IMR-90 (cell line): ENCODE data around the gene GCNT2. TPM values are rescaled to one million over a fixed set of nuclear protein-coding genes. Genes with fewer than 3 reads are reported as not detected.

Source experiments
- ATAC-seq: fragments of 200-7000 bp; cut with Tn5 transposase; 2 replicates; pipeline ENCODE4 v1.9.1; 2020; ENCODE audit warnings: low read depth, mild to moderate bottlenecking, moderate library complexity
- BruUV-seq: library from RNA; stranded (reverse); fragments of 400-500 nt; replicated peaks from 2 replicates; lab custom pipeline; 2021; lab: Mats Ljungman, UMichigan
- CTCF ChIA-PET: fragments of 300-600 bp; formaldehyde crosslinking; extraction: SDS; loops from one replicate; lab custom pipeline; 2021; ENCODE audit warnings: antibody characterized with exemption; lab: Yijun Ruan, JAX
- POLR2A ChIA-PET: fragments of 300-600 bp; sonication (Branson Sonifier 250); formaldehyde crosslinking; loops from one replicate; lab custom pipeline; 2022; ENCODE audit warnings: antibody characterized with exemption; ENCODE audit not compliant: unreplicated experiment; lab: Charles Lee
- DNase-seq: peaks from one replicate; pipeline ENCODE4 v3.0.0; 2013
- H2AFZ ChIP-seq: replicated peaks from 2 replicates; pipeline ENCODE3; 2013; ENCODE audit warnings: low read length, mild to moderate bottlenecking; ENCODE audit not compliant: poor library complexity
- H2AK5ac ChIP-seq: 2 replicates; pipeline ENCODE4 v1.6.1; 2013; ENCODE audit warnings: low read depth, low read length, inconsistent platforms
- H2AK9ac ChIP-seq: replicated peaks from 2 replicates; pipeline ENCODE3; 2013; ENCODE audit warnings: mild to moderate bottlenecking, low read depth, low read length, moderate library complexity; ENCODE audit not compliant: poor library complexity
- H2BK120ac ChIP-seq: 2 replicates; pipeline ENCODE4 v1.6.1; 2013; ENCODE audit warnings: low read depth, low read length, inconsistent platforms
- H2BK15ac ChIP-seq: 3 replicates; pipeline ENCODE4 v1.6.1; 2013; ENCODE audit warnings: low read depth, low read length, inconsistent platforms
- H2BK20ac ChIP-seq: 2 replicates; pipeline ENCODE4 v1.6.1; 2013; ENCODE audit warnings: low read depth, mild to moderate bottlenecking, inconsistent platforms, low read length, moderate library complexity
- H2BK5ac ChIP-seq: 2 replicates; pipeline ENCODE4 v1.6.1; 2013; ENCODE audit warnings: mild to moderate bottlenecking, low read depth, low read length, inconsistent platforms; ENCODE audit not compliant: poor library complexity, severe bottlenecking
- H3K14ac ChIP-seq: replicated peaks from 2 replicates; pipeline ENCODE4 v1.6.1; 2013; ENCODE audit warnings: low read depth, low read length, inconsistent platforms
- H3K18ac ChIP-seq: 2 replicates; pipeline ENCODE4 v1.6.1; 2013; ENCODE audit warnings: low read depth, low read length, control low read depth
- H3K23ac ChIP-seq: 2 replicates; pipeline ENCODE4 v1.6.1; 2013; ENCODE audit warnings: low read depth, low read length, inconsistent platforms
- H3K27ac ChIP-seq: 2 replicates; pipeline ENCODE4 v1.5.1; 2013; ENCODE audit warnings: mild to moderate bottlenecking, control low read depth, low read length; ENCODE audit not compliant: insufficient read depth
- H3K27me3 ChIP-seq: 2 replicates; pipeline ENCODE4 v1.6.1; 2013; ENCODE audit warnings: low read length; ENCODE audit not compliant: control insufficient read depth, insufficient read depth
- H3K36me3 ChIP-seq: 2 replicates; pipeline ENCODE4 v1.6.1; 2013; ENCODE audit warnings: low read length, mixed read lengths; ENCODE audit not compliant: control insufficient read depth, insufficient read depth
- H3K4ac ChIP-seq: 2 replicates; pipeline ENCODE4 v1.6.1; 2013; ENCODE audit warnings: low read depth, low read length, inconsistent platforms
- H3K4me1 ChIP-seq: 2 replicates; pipeline ENCODE4 v1.6.1; 2013; ENCODE audit warnings: low read length, mixed read lengths; ENCODE audit not compliant: control insufficient read depth, insufficient read depth
- H3K4me2 ChIP-seq: 2 replicates; pipeline ENCODE4 v1.6.1; 2013; ENCODE audit warnings: low read depth, mild to moderate bottlenecking, control low read depth, low read length, moderate library complexity
- H3K4me3 ChIP-seq: 2 replicates; pipeline ENCODE4 v1.5.1; 2013; ENCODE audit warnings: low read depth, mild to moderate bottlenecking, control low read depth, low read length, moderate library complexity; ENCODE audit not compliant: insufficient read depth
- H3K56ac ChIP-seq: 2 replicates; pipeline ENCODE4 v1.6.1; 2013; ENCODE audit warnings: low read length, inconsistent platforms; ENCODE audit not compliant: insufficient read depth; ENCODE audit errors: extremely low read depth
- H3K79me1 ChIP-seq, 2 experiments: 2 replicates each; pipeline ENCODE4 v1.6.1; 2013; ENCODE audit warnings: low read length in 2 of 2, inconsistent platforms in 1 of 2, low read depth in 1 of 2
- H3K9ac ChIP-seq: 2 replicates; pipeline ENCODE4 v1.6.1; 2013; ENCODE audit warnings: low read depth, low read length, control low read depth
- H3K9me1 ChIP-seq: 2 replicates; pipeline ENCODE4 v1.6.1; 2013; ENCODE audit warnings: low read length, inconsistent platforms; ENCODE audit not compliant: insufficient read depth
- H3K9me3 ChIP-seq: 2 replicates; pipeline ENCODE4 v1.6.1; 2013; ENCODE audit warnings: low read length; ENCODE audit not compliant: control insufficient read depth, insufficient read depth
- H4K20me1 ChIP-seq: 2 replicates; pipeline ENCODE4 v1.6.1; 2013; ENCODE audit warnings: low read length, inconsistent platforms; ENCODE audit not compliant: insufficient read depth
- H4K5ac ChIP-seq: 2 replicates; pipeline ENCODE4 v1.6.1; 2013; ENCODE audit warnings: mild to moderate bottlenecking, low read depth, low read length, control low read depth
- H4K8ac ChIP-seq, 2 experiments: 2 replicates each; pipeline ENCODE4 v1.6.1; 2013; ENCODE audit warnings: low read depth in 2 of 2, low read length in 2 of 2, control low read depth in 1 of 2, inconsistent platforms in 1 of 2
- H4K91ac ChIP-seq: 2 replicates; pipeline ENCODE4 v1.6.1; 2013; ENCODE audit warnings: low read depth, low read length, inconsistent platforms; ENCODE audit not compliant: insufficient read depth
- BHLHE40 ChIP-seq: fragments of 150-350 bp; IDR thresholded peaks from 2 replicates; pipeline ENCODE4 v1.6.1; 2016; ENCODE audit warnings: mild to moderate bottlenecking, low read depth, low read length
- CEBPB ChIP-seq: IDR thresholded peaks from 2 replicates; pipeline ENCODE4 v1.6.1; 2012; ENCODE audit warnings: low read depth, low read length, improper control_type of control experiment
- CHD1 ChIP-seq: IDR thresholded peaks from 2 replicates; pipeline ENCODE4 v1.6.1; 2012; ENCODE audit warnings: low read depth, low read length, improper control_type of control experiment
- MAFK ChIP-seq: IDR thresholded peaks from 2 replicates; pipeline ENCODE4 v1.6.1; 2012; ENCODE audit warnings: low read depth, low read length, improper control_type of control experiment
- MAZ ChIP-seq: IDR thresholded peaks from 2 replicates; pipeline ENCODE4 v1.6.1; 2012; ENCODE audit warnings: low read depth, mild to moderate bottlenecking, low read length, improper control_type of control experiment, moderate library complexity, borderline replicate concordance
- MXI1 ChIP-seq: IDR thresholded peaks from 2 replicates; pipeline ENCODE4 v1.6.1; 2012; ENCODE audit warnings: low read depth, mild to moderate bottlenecking, low read length, moderate library complexity, borderline replicate concordance
- NFE2L2 ChIP-seq: fragments of 150-350 bp; IDR thresholded peaks from 2 replicates; pipeline ENCODE4 v1.6.1; 2016; ENCODE audit warnings: low read depth, mild to moderate bottlenecking, low read length
- POLR2A ChIP-seq: IDR thresholded peaks from 2 replicates; pipeline ENCODE4 v1.6.1; 2012; ENCODE audit warnings: mild to moderate bottlenecking, low read depth, low read length
- RAD21 ChIP-seq: IDR thresholded peaks from 2 replicates; pipeline ENCODE4 v1.6.1; 2012; ENCODE audit warnings: low read length, improper control_type of control experiment
- RCOR1 ChIP-seq: IDR thresholded peaks from 2 replicates; pipeline ENCODE4 v1.6.1; 2012; ENCODE audit warnings: mild to moderate bottlenecking, low read length, improper control_type of control experiment; ENCODE audit not compliant: insufficient replicate concordance
- RFX5 ChIP-seq: IDR thresholded peaks from 2 replicates; pipeline ENCODE4 v1.8.0; 2012; ENCODE audit warnings: low read depth, mild to moderate bottlenecking, low read length, moderate library complexity
- SMC3 ChIP-seq: fragments of 150-350 bp; IDR thresholded peaks from 2 replicates; pipeline ENCODE4 v1.6.1; 2016; ENCODE audit warnings: low read depth, mild to moderate bottlenecking, antibody characterized with exemption, low read length, moderate library complexity
- WGBS, 2 experiments: methylation state at CpG; one replicate each; pipeline versions ENCODE4 v1.1.5 to v1.1.7; 2013; ENCODE audit warnings: missing lambda C conversion rate in 2 of 2; ENCODE audit not compliant: insufficient read length in 1 of 2; ENCODE audit errors: extremely low coverage in 2 of 2; 5-methylcytosine and 5-hydroxymethylcytosine counted together
- dilution Hi-C: fragments of 300-500 bp; cut with HindIII; formaldehyde crosslinking; loops from one replicate; pipeline ENCODE4 v1.14.3; 2018; ENCODE audit warnings: low sequenced_read_pairs; ENCODE audit not compliant: unreplicated experiment
- in situ Hi-C: fragments of 300-500 bp; cut with MboI; formaldehyde crosslinking; loops from 3 replicates; pipeline ENCODE4 v1.14.3; 2019; ENCODE audit warnings: low sequenced_read_pairs, inconsistent platforms, mixed read lengths
- intact Hi-C: fragments of 100-400 bp; cut with micrococcal nuclease; formaldehyde crosslinking; loops from 2 replicates; pipeline ENCODE4 v1.10.0; 2022
- polyA plus RNA-seq, 3 experiments: library from polyadenylated mRNA; depleted of rRNA; stranded (reverse); fragments of >200 nt; gene quantifications; 2 replicates each; pipeline ENCODE4 v1.2.3, GENCODE V29; 2012; ENCODE audit warnings: low replicate concordance in 1 of 3
- total RNA-seq: library from RNA; depleted of rRNA; stranded (reverse); fragments of >200 nt; gene quantifications from 2 replicates; pipeline ENCODE4 v1.2.3, GENCODE V29; 2012
- TF ChIP-seq, protein P1 (sequence below): fragments of 150-350 bp; IDR thresholded peaks from 2 replicates; pipeline ENCODE4 v1.6.1; 2016; ENCODE audit warnings: low read depth, mild to moderate bottlenecking, low read length, moderate library complexity, borderline replicate concordance
- TF ChIP-seq, protein P2 (sequence below): fragments of 150-350 bp; IDR thresholded peaks from 2 replicates; pipeline ENCODE4 v1.6.1; 2017; ENCODE audit warnings: mild to moderate bottlenecking, antibody characterized with exemption, low read length, low read depth
- TF ChIP-seq, protein P3 (sequence below): conservative IDR thresholded peaks from 2 replicates; pipeline ENCODE4 v1.5.1; 2012; ENCODE audit warnings: mild to moderate bottlenecking, low read depth, low read length, improper control_type of control experiment

Gene GCNT2
- total and polyA plus RNA-seq, 2 of the 4 experiments (the other 2 are of a cell fraction), result 0.34 to 0.90 TPM

DNA sequence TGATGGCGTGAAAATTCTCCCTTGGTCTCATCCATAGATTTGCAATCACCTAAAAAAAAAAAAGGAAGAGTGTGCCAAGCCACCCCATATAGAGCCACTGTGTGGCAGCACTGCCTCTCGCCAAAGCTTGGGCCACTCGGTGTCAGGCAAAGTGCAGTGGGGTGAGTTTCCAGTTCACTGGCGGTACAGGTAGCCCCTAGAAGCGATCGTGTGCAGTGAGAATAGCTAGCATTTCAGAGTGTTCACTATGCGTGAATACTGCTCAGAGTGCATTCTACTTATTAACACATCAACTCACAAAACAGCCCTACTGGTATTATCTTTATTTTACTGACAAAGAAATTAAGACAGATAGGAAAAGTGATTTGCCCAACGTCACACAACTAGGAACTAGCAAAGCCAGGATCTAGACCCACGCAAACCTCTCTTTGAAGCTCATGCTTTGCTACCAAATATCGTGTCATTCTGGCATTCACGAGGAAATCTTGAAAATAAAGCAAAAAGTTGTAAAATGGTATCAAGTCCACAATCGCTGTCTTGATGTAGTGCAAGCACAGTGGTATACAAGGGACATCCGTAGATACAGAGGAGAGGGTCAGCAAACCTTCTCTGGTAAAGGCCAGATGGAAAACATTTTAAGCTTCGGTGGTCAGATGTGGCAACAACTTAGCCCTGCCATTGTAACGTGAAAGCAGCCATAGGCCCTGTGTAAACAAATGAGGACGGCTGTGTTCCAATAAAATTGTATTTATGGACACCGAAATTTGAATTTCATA lies 10.4 kb upstream of the GCNT2 start:
- intact Hi-C loops, result loop anchor here (1.0 kb wide), 3 partner anchors 184 to 291 kb away; partner anchors contain the start of genes C6orf52 and PAK1IP1
- in situ Hi-C loops, result no loop called here
- CTCF ChIA-PET, result interaction anchor here (0.6 to 1.1 kb wide), 5 partner anchors 100 to 920 kb away, joined by 3 to 5 read pairs (median 4); no protein-coding TSS in a partner anchor
- no peak for TF ChIP-seq POLR2A
- TF ChIP-seq NFE2L2, result no peak
- TF ChIP-seq, protein P1, sequence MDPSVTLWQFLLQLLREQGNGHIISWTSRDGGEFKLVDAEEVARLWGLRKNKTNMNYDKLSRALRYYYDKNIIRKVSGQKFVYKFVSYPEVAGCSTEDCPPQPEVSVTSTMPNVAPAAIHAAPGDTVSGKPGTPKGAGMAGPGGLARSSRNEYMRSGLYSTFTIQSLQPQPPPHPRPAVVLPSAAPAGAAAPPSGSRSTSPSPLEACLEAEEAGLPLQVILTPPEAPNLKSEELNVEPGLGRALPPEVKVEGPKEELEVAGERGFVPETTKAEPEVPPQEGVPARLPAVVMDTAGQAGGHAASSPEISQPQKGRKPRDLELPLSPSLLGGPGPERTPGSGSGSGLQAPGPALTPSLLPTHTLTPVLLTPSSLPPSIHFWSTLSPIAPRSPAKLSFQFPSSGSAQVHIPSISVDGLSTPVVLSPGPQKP, result no peak
- TF ChIP-seq, protein P2, sequence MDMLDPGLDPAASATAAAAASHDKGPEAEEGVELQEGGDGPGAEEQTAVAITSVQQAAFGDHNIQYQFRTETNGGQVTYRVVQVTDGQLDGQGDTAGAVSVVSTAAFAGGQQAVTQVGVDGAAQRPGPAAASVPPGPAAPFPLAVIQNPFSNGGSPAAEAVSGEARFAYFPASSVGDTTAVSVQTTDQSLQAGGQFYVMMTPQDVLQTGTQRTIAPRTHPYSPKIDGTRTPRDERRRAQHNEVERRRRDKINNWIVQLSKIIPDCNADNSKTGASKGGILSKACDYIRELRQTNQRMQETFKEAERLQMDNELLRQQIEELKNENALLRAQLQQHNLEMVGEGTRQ, result no peak
- TF ChIP-seq MAZ, result no peak
- no peak for TF ChIP-seq RCOR1
- no peak for TF ChIP-seq RFX5
- TF ChIP-seq, protein P3, sequence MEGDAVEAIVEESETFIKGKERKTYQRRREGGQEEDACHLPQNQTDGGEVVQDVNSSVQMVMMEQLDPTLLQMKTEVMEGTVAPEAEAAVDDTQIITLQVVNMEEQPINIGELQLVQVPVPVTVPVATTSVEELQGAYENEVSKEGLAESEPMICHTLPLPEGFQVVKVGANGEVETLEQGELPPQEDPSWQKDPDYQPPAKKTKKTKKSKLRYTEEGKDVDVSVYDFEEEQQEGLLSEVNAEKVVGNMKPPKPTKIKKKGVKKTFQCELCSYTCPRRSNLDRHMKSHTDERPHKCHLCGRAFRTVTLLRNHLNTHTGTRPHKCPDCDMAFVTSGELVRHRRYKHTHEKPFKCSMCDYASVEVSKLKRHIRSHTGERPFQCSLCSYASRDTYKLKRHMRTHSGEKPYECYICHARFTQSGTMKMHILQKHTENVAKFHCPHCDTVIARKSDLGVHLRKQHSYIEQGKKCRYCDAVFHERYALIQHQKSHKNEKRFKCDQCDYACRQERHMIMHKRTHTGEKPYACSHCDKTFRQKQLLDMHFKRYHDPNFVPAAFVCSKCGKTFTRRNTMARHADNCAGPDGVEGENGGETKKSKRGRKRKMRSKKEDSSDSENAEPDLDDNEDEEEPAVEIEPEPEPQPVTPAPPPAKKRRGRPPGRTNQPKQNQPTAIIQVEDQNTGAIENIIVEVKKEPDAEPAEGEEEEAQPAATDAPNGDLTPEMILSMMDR, result peak; percentile 48
- TF ChIP-seq BHLHE40, result no peak
- no peak for TF ChIP-seq MAFK
- no peak for TF ChIP-seq MXI1
- TF ChIP-seq RAD21, result peak; percentile 61
- peak; percentile 58 for TF ChIP-seq SMC3
- TF ChIP-seq CHD1, result no peak
- no peak for TF ChIP-seq CEBPB

More for the DNA sequence above, 10.4 kb upstream of the GCNT2 start:
- Histone ChIP-seq H3K23ac (no peak overlapping the region), H2AK9ac (no peak overlapping the region), H3K4me2 (peak overlapping the region; percentile 44; the same call in 1 of the 2 replicates), H3K14ac (no peak overlapping the region), H4K20me1 (no peaks in the 10 kb centered on the region), H3K4me3 (no peak overlapping the region), H3K79me1 (no peaks in the 10 kb centered on the region), H3K36me3 (no peaks in the 10 kb centered on the region), H2BK20ac (no peak overlapping the region), H3K9me3 (no peaks in the 10 kb centered on the region), H2AK5ac (no peak overlapping the region), H3K4me1 (no peaks in the 10 kb centered on the region), H2BK120ac (no peak overlapping the region), H3K27me3 (no peaks in the 10 kb centered on the region), H3K4ac (no peak overlapping the region), H4K8ac (no peak overlapping the region), H3K27ac (no peak overlapping the region), H2BK5ac (no peak overlapping the region), H3K9me1 (no peaks in the 10 kb centered on the region), H4K91ac (no peak overlapping the region), H2BK15ac (no peak overlapping the region), H3K56ac (no peak overlapping the region), H2AFZ (peak overlapping the region; percentile 29), H3K18ac (no peak overlapping the region), H3K9ac (no peak overlapping the region), H4K5ac (no peak overlapping the region)
- WGBS, 2 experiments, result 92% methylated on average over 2 of the region's 17 CpGs; no CpG with 5 or more reads in 1 of the 2 experiments
- peak; percentile 15 for DNase-seq
- peak; percentile 92 for ATAC-seq
- dilution Hi-C loops, result no loop called here
- POLR2A ChIA-PET, result no interaction called here
- BruUV-seq, result no TSS peak
